GM21390 (cell line): Measurements from ENCODE around the gene SMC6.

Experiments used
- ATAC-seq: cut with Tn5 transposase; IDR thresholded peaks from one replicate; pipeline ENCODE4 v1.9.1; 2021; ENCODE audit not compliant: unreplicated experiment

Gene SMC6

DNA sequence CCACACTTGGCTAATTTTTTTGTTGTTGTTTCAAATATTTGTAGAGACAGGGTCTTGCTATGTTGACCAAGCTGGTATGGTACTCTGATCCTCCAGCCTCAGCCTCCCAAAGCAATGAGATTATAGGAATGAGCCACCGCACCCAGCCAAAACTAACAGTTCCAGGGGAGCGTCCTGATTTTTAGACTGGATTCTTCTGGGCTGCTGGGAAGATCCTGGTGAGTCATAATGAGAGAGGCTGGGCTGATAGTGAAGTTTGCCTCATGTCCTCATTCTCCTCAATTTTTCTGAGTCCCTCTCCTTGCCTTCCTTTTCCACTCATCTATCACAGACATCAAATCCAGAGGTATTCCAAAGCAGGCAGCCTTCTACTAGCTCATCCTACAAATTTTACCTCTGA lies 131.8 kb downstream of the SMC6 start:
- no peak for ATAC-seq

DNA sequence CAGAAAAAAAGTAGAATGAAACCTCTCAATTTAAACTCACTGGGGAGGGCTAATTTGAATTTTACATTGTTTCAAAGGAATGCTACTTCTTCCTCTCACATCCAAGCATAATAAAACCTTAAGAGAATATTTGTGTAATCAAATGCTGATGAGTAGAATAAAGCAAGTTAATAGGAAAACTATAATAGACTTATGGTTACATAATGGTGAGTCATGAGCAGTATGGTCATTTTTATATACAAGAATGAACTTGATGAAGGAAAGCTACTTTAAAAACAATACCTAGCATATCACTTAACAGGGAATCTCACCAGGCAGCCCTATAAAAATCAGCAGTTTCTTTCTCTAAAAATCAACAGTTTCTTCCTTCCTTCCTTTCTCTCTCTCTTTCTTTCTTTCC lies 132.8 kb downstream of the SMC6 start:
- ATAC-seq: no peak

GRCh38 chr2:17620280-17620679 lies 133.3 kb downstream of the SMC6 start:
- ATAC-seq: no peak

DNA sequence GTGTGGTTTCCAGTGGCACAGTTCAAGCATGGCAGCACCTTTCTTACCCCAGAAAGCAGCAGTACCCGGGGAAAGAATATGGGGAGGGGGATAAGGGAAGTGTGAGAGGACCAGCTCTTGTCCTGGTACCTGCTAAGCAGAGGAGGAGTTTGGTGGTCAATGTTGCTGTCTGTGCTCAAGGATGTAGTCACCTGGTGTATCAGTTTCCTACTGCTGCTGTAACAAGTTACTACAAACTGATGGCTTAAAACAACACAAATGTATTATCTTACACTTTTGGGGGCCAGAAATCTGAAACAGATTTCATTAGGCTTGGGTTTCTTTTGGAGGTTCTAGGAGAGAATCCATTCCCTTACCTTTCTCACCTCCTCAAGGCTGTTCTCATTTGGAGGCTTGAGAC lies 135.7 kb downstream of the SMC6 start:
- no peak for ATAC-seq

GRCh38 chr2:17617516-17617915 lies 136.1 kb downstream of the SMC6 start:
- no peak for ATAC-seq

DNA sequence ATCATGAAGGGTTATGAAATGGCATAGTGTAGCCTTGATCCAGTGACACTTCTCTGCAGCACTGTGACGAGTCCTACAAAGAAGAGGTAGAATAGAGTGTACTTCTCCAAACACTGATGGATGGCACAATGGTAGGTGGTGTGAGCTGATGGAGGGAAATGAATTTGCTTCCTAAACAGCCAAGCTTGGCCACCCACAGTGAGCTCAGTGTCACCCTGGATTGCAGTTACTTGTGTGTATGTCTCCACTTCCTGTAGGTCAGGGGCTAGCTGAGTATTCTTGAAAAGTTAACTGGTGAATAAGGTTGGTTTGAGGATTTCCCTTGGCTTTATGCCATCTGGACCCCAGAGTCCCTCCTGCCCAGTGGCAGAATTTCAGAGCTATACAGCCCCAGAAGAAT lies 137.2 kb downstream of the SMC6 start:
- no peak for ATAC-seq

DNA sequence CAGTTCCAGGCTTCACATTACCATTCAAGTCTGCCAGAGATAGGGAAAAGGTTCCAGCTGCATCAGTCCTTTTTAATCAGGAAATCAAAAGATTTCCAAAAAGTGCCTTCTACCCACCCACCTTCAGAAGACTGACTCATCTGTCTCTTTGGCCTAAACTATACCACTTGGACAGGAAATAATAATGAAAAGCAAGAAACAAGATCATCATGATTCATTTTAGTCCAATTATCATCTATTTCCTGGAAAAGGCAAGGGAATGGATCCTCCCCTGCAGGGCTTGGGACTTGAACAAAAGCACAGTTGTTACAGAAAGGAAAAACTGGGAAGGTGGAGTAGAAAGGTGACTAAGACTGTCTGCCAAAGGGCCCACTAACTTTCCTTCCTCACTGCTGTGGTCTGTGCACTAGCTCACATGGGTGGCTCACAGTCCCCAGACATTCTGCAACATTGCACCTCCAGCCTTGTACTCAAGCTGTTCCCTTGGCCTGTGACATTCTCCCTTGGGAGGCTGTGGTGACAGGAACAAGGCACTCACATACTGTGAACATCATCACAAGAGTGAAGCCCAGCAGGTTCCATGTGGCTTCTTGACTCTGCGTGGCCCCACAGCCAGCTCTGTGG lies 137.8 kb downstream of the SMC6 start:
- ATAC-seq: no peak

- ATAC-seq: no peak
Observed at GRCh38 chr2:17615147-17615546, 138.5 kb downstream of the SMC6 start.

DNA sequence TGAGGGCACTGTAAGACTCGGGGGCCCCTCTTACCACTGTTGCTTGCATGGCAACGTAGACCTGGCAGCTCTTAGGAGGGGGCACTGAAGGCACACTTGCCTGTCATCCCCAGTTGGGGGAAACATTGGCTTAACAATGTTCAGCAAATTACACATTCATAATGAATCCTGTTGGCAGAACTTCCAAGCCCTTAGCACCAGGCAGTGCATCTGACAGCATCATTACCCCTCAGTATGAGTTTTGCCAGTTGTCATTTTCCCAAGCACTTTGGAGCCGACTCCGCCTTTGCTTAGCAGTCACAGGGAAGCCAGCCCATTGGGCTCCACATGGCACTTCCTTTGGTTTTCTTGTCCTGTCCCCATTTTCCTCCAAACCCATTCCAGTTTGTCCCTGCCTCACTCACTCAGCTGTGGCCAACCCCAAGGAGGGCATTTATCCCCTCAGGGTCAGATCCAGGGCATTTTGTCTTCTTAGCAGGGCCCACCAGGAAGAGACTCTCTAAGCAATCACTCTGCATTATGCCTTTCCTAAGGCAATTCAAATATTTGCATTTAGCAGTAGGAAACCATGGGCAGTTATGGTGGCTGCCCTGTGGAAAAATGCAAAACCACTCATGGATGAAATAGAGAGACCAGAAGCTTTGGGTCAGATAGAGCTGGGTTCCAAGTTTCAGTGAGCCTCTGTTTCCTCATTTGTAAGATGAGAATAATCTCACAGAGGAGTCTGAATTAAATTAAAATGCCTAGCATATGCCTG lies 139.3 kb downstream of the SMC6 start:
- no peak for ATAC-seq
